ENCODE data around the gene EHBP1.

- no peak for TF ChIP-seq CTCF (IDR thresholded peaks at IDR 0.05; ENCODE audit: low read depth, low read length, poor library complexity, severe bottlenecking)
- TF ChIP-seq EZH2phosphoT487 (IDR thresholded peaks at IDR 0.05; ENCODE audit: borderline replicate concordance, low read length): no peak
Observed at GRCh38 chr2:62711832-62712494, 6.5 kb downstream of the EHBP1 start.
